Brain microvascular endothelial cell (primary cell): ENCODE results near the gene ONECUT1.

Experiments
- DNase-seq: peaks from one replicate; pipeline ENCODE4 v3.0.0-alpha.2; 2020
- H3K27ac ChIP-seq: fragments of 250-450 bp; sonication (Bioruptor Pico); 2 replicates; pipeline ENCODE4 v1.5.1; 2020; ENCODE audit warnings: mild to moderate bottlenecking, moderate library complexity
- H3K27me3 ChIP-seq: fragments of 250-450 bp; sonication (Bioruptor Pico); replicated peaks from 2 replicates; pipeline ENCODE4 v1.5.1; 2020; ENCODE audit warnings: mild to moderate bottlenecking
- H3K36me3 ChIP-seq: fragments of 250-450 bp; sonication (Bioruptor Pico); replicated peaks from 2 replicates; pipeline ENCODE4 v1.5.1; 2020; ENCODE audit warnings: mild to moderate bottlenecking
- H3K4me3 ChIP-seq: 2 replicates; pipeline ENCODE4 v1.5.1; 2011; ENCODE audit warnings: low read depth, mild to moderate bottlenecking, control low read depth, low read length, moderate library complexity
- in situ Hi-C: cut with HindIII; loops from 2 replicates; pipeline ENCODE4 v1.10.0; 2017; ENCODE audit warnings: low sequenced_read_pairs, low pct_ligation_motif_present
- TF ChIP-seq, protein P1 (sequence below): IDR thresholded peaks from 2 replicates; pipeline ENCODE4 v1.5.1; 2011; ENCODE audit warnings: low read depth, mild to moderate bottlenecking, moderate library complexity, low read length, control low read depth, inconsistent platforms; ENCODE audit errors: missing control alignments

ONECUT1 gene

GRCh38 chr15:52746162-52746757, 43.9 kb downstream of the ONECUT1 start:
- Histone ChIP-seq H3K36me3 (no peaks in the 10 kb centered on the region), H3K27ac (no peak overlapping the region), H3K27me3 (no peaks in the 10 kb centered on the region), H3K4me3 (no peak overlapping the region)
- in situ Hi-C loops, result no loop called here
- no peak for DNase-seq
- TF ChIP-seq, protein P1, sequence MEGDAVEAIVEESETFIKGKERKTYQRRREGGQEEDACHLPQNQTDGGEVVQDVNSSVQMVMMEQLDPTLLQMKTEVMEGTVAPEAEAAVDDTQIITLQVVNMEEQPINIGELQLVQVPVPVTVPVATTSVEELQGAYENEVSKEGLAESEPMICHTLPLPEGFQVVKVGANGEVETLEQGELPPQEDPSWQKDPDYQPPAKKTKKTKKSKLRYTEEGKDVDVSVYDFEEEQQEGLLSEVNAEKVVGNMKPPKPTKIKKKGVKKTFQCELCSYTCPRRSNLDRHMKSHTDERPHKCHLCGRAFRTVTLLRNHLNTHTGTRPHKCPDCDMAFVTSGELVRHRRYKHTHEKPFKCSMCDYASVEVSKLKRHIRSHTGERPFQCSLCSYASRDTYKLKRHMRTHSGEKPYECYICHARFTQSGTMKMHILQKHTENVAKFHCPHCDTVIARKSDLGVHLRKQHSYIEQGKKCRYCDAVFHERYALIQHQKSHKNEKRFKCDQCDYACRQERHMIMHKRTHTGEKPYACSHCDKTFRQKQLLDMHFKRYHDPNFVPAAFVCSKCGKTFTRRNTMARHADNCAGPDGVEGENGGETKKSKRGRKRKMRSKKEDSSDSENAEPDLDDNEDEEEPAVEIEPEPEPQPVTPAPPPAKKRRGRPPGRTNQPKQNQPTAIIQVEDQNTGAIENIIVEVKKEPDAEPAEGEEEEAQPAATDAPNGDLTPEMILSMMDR, result no peak

DNA sequence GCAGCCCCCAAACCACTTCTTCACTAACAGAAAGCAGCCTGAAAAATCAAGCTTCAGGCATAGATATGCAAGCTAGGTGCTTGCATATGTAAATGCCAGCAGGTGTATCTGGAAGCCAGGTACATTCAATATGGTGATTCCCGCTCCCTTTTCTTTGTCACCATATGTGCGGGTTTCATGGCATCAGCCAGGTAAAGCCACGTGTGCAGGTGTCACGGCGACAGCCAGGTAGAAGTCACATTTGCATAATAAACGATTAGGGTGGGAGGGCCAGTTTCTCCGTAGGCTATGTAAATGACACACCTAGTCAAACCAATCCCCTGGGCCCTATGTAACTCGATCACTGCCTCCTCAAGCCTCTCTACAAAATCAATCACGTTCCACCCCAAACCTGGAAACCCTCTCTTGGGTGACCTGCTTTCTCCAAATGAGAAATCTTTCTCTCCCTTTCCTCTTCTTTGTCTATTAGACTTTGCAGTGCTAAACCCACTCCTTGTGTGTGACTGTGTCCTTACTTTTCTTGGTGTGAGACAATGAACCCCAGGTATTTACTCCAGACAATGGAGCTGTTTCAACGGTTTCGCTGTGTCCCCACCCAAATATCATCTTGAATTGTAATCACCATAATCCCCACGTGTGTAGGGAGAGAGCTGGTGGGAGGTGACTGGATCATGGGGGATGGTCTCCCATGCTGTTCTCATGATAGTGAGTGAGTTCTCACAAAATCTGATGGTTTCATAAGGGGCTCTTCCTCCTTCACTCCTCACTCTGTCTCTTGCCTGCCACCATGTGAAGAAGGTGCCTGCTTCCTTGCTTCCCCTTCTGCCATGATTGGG, 44.6 kb downstream of the ONECUT1 start:
- TF ChIP-seq, protein P1, result no peak
- Histone ChIP-seq H3K27me3 (no peaks in the 10 kb centered on the region), H3K36me3 (no peaks in the 10 kb centered on the region), H3K4me3 (no peak overlapping the region), H3K27ac (no peak overlapping the region)
- in situ Hi-C loops, result no loop called here
- DNase-seq, result no peak

- no peak for DNase-seq
- in situ Hi-C loops, result no loop called here
- Histone ChIP-seq H3K27ac (no peak overlapping the region), H3K27me3 (no peaks in the 10 kb centered on the region), H3K36me3 (no peaks in the 10 kb centered on the region), H3K4me3 (no peak overlapping the region)
- TF ChIP-seq, protein P1, result no peak
These were observed 51.8 kb downstream of the ONECUT1 start for GRCh38 chr15:52738311-52738710.

DNA sequence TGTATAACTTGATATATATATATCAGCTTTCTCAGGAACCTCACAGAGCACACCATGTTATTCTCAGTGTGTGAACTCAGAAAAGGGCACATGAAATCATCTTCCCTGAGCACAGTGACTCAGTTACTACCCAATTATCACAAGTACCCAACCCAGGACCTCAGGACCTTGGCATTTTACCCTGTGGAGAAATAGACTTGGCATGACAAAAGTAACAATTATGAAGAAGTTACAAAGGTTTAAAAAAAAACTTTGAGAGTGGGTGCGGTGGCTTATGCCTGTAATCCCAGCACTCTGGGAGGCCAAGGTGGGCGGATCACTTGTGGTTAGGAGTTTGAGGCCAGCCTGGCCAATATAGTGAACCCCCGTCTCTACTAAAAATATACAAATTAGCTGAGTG, 52.4 kb downstream of the ONECUT1 start:
- H3K4me3 ChIP-seq, result no peak overlapping the region
- TF ChIP-seq, protein P1, result no peak
- no peaks in the 10 kb centered on the region for H3K27me3 ChIP-seq
- H3K27ac ChIP-seq, result no peak overlapping the region
- in situ Hi-C loops, result no loop called here
- no peak for DNase-seq
- H3K36me3 ChIP-seq, result no peaks in the 10 kb centered on the region

- no peaks in the 10 kb centered on the region for H3K36me3 ChIP-seq
- H3K27ac ChIP-seq, result no peak overlapping the region
- in situ Hi-C loops, result no loop called here
- TF ChIP-seq, protein P1, result peak; percentile 70
- no peak overlapping the region for H3K4me3 ChIP-seq
- DNase-seq, result peak; percentile 72
- H3K27me3 ChIP-seq, result no peaks in the 10 kb centered on the region
These were observed 54.7 kb downstream of the ONECUT1 start for GRCh38 chr15:52735231-52736089.
